Activated effector memory CD4-positive, alpha-beta T cell treated with Interleukin-2 at 50 U/mL for 16 hours (primary cell): ENCODE measurements around the gene SLC39A7.
"Not testable (repeated sequence)": the region's sequence is repeated elsewhere in the genome, so short reads cannot be mapped to it uniquely, and the experiment has no call there.

ENCODE experiments used
- DNase-seq: peaks from one replicate; pipeline ENCODE4 v3.0.0-alpha.2; 2020

SLC39A7 gene

GRCh38 chr6:33206027-33206863 lies 5.6 kb downstream of the SLC39A7 start:
- DNase-seq: no peak

DNA sequence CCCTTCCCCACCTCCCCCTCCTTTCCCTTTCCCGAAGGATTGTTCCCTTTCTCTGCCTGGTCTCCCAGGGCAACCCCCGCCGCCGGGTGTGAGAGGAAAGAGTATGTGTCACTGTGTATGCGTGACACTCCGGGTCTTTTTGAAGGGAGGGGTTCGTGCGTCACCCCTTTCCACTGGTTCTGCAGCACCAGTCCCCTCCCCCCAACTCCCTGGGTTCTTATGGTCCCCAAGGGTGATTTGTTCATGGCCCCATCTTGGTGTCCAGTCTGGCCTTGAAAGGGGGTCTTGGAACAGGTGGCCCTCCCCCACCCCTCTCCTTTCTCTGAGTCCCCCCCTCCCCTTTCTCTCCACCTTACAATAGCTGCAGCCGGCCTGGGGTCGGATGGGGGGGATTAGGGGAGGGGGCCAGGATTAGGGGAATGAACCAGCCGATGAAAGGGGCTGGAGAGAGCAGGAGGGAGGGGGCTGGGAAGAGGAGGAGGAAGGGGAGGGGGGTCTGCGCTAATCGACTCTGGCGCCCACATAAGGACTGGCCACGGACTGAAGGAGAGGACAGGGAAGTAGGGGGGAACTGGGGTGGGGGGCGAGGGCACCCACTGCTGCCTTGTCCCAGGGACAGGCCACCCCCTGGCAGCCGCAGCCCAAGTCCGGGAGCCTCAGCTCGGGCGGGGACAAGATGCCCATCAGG lies 6.3 kb downstream of the SLC39A7 start:
- no peak for DNase-seq

- no peak for DNase-seq
Measured at GRCh38 chr6:33207552-33208090, 7.0 kb downstream of the SLC39A7 start.

DNA sequence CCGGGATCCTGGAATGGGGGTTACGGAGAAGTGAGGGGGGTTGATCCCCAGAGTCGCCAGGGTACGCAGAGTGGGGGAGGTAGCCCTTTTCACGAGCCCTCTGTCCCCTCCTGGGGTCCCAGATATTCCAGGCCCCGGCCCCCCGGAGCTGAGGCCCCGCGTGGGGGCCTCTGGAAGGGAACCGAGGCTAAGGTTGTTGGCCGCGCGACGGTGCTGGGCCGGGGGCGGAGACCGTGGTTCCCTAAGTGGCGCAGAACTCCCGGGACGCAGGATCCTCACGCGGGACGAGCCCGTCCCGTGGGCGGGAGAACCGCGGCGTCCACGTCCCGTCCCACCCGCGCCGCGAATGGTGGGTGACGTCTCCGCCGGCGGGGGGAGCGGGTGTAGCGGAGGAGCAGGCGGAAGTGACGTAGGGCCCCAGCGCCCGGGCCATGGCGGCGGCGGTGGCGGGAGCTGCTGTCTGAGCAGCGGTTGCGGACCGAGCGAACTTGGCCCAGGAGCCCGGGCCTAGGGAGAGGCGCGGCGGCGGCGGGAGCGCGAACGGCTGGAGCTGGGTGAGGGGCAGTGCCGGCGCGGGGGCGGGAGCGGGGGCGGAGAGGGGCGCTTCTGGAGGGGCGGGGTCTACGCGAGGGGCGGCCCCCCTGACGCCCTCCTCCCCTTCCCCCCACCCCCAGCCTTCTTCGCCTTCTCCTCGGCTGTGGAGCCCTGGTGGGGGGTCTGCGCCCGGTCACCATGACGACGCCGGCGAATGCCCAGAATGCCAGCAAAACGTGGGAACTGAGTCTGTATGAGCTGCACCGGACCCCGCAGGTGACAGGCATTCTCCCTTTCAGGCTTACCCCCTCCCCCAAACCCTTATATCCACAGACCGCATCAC lies 7.7 kb downstream of the SLC39A7 start, which contains the start of gene RING1:
Gene RING1 (plus strand): TSS at position 410 of the 877 bp plus-strand sequence. CDS start 323 bp downstream, at position 733.
- DNase-seq: peak; percentile 80

- DNase-seq: no peak
Measured at GRCh38 chr6:33209856-33210255, 9.2 kb downstream of the SLC39A7 start.

DNA sequence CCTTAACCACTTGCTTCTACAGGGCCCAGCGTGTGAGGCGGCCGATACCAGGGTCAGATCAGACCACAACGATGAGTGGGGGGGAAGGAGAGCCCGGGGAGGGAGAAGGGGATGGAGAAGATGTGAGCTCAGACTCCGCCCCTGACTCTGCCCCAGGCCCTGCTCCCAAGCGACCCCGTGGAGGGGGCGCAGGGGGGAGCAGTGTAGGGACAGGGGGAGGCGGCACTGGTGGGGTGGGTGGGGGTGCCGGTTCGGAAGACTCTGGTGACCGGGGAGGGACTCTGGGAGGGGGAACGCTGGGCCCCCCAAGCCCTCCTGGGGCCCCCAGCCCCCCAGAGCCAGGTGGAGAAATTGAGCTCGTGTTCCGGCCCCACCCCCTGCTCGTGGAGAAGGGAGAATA lies 10.5 kb downstream of the SLC39A7 start:
- no peak for DNase-seq

GRCh38 chr6:33211666-33212422 lies 11.2 kb downstream of the SLC39A7 start:
- DNase-seq: no peak

DNA sequence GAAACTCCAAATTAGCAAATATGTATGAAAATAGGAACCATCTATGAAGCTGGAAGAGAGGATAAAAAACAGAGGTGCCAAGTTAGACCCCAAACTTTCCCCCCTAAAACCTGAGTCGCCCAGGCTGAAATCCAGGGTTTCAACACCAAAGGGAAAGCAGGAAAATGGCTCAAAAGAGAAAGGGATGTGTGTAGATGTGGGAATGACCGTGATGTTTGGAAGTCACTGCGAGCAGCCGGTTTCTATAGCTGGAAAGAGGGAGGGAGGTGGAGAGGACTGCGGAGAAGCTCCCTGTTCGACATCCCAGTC lies 12.1 kb downstream of the SLC39A7 start:
- DNase-seq: no peak

DNA sequence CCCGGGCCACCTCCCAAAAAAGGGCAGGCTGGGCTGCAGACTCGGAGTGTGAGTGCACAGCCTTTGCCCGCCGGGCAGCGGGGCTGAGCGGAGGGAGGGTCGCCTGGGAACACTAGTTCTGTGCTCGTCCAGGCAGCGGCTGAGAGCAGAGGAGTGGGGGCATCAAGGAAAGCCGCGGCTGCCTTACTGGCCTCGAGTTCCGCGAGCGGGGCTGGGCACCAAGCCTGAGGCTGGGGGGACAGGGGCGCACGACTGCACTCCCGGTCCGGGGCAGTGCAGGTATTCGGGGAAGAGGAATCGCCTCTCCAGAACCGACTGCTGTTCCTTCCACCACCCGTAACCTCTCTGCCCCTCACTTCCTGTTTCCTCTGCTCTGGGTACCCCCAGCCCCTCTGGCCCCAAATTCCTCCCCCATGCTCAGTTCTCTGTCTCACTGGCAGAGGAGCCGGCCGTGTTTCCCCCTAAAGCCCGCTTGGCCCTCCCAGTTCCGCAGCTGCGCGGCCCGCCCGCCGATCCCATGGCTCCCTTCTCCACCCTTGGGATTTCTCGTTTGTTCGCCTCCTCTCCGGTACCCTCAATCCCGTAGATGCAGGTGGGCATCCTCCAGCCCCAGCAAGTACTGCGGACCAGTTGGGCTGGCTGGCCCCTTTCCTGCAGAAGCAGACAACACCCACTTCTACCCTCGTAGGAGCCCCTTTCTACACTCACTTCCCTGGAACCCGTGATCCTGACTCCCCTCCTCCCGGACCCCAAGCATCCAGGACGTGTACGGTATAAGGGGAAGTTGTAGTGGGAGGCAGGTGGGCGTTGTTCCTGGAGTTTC lies 12.7 kb downstream of the SLC39A7 start:
- DNase-seq: no peak

GRCh38 chr6:33213989-33214335 lies 13.3 kb downstream of the SLC39A7 start:
- no peak for DNase-seq

GRCh38 chr6:33215271-33216116 lies 14.8 kb downstream of the SLC39A7 start:
- no peak for DNase-seq

- DNase-seq: no peak
Measured at GRCh38 chr6:33216117-33216649, 15.5 kb downstream of the SLC39A7 start.

DNA sequence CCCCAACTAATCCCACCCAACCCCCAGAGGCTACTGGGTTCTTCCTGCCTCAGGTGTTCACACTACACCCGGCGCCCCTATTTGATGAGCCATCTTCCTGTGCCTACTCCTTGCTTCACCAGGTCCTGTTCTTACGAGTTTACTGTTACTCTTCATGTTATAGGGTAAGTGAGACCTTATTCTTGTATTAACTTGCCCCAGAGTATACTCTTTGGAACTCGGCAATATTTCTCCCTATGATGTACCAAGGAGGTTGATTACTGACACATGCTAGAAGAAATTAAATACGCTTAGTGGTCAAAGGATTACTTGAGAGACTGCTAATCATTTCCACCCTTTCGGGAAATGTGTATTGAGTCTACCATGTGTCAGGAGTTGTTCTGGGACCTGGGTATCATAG lies 16.6 kb downstream of the SLC39A7 start:
- no peak for DNase-seq

GRCh38 chr6:33217681-33218080 lies 17.0 kb downstream of the SLC39A7 start:
- no peak for DNase-seq

GRCh38 chr6:33226503-33227120 lies 25.9 kb downstream of the SLC39A7 start:
- DNase-seq: not testable (repeated sequence)

DNA sequence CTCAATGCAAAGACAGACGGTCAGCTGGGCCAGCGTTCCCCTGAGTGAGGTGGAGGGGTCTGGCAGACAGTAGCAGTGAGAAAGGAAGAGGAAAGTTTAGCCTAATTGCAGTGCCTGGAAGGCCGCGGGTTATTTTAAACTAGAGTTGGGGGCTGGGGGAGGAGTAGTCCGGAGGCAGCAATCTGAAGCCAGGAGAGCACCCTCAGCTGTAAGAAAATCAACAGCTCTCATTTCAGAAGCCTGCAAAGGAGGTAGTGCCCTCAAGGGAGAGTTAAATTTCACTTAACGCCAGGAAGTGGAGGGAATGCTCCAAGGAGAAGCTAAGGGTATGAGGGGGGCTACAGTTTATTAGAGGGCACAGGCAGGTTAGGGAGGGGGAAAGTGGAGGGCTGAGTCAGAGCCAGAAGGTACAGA lies 34.6 kb downstream of the SLC39A7 start:
- DNase-seq: no peak

GRCh38 chr6:33236328-33236727 lies 35.7 kb downstream of the SLC39A7 start:
- DNase-seq: no peak

DNA sequence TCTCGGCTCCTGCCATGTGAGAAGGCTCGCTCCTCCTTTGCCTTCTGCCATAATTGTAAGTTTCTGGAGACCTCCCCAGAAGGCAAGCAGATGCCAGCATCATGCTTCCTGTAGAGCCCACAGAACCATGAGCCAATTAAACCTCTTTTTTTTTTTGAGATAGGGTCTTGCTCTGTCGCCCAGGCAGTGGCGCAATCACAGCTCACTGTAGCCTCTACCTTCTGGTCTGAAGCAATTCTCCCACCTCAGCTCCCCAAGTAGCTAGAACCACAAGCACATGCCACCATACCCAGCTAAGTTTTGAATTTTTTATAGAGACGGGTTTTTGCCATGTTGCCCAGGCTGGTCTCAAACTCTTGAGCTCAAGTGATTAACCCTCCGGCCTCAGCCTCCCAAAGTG lies 36.2 kb downstream of the SLC39A7 start:
- no peak for DNase-seq

- DNase-seq: no peak
Measured at GRCh38 chr6:33237741-33238140, 37.1 kb downstream of the SLC39A7 start.

DNA sequence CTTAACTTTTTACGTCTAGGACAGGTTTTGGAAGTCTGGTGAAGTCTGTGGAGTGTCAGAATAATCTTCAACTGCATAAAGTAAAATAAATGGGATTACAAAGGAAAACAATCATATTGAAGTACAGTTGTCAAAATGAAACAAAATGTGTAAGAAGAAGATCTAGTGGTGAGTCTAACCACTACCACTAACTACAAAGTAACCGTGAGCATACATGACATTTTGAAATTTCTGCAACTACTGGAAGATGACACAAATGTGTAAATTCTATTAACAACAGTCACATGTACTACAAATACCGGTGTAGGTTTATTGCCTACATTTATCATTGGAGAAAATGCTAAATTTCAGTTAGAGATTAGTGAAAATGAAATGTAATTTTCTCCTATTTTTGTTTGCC lies 41.3 kb downstream of the SLC39A7 start:
- DNase-seq: no peak
